Trophoblast cell (in vitro differentiated cells and primary cell): ENCODE data around the gene VWA5B1.

Experiments
- DNase-seq, 2 donors: peaks; one replicate each; pipeline ENCODE4 v3.0.0-alpha.2; 2016
- H2AFZ ChIP-seq: 2 replicates; pipeline ENCODE4 v1.6.1; 2013; ENCODE audit warnings: low read length, moderate library complexity, mild to moderate bottlenecking; ENCODE audit not compliant: insufficient read depth, poor library complexity
- H2AK5ac ChIP-seq: 2 replicates; pipeline ENCODE4 v1.6.1; 2013; ENCODE audit warnings: mild to moderate bottlenecking, low read length
- H2BK120ac ChIP-seq: 2 replicates; pipeline ENCODE4 v1.6.1; 2013; ENCODE audit warnings: low read length, mild to moderate bottlenecking, moderate library complexity; ENCODE audit not compliant: insufficient read depth, poor library complexity
- H2BK12ac ChIP-seq: 2 replicates; pipeline ENCODE4 v1.6.1; 2013; ENCODE audit warnings: mild to moderate bottlenecking, low read length, moderate library complexity
- H2BK5ac ChIP-seq: 2 replicates; pipeline ENCODE4 v1.6.1; 2013; ENCODE audit warnings: low read length, low read depth, moderate library complexity, mild to moderate bottlenecking; ENCODE audit not compliant: poor library complexity
- H3K14ac ChIP-seq: 2 replicates; pipeline ENCODE4 v1.6.1; 2013; ENCODE audit warnings: mild to moderate bottlenecking, low read length
- H3K18ac ChIP-seq: 2 replicates; pipeline ENCODE4 v1.6.1; 2013; ENCODE audit warnings: mild to moderate bottlenecking, low read length
- H3K23ac ChIP-seq: 2 replicates; pipeline ENCODE4 v1.6.1; 2013; ENCODE audit warnings: low read length
- H3K27ac ChIP-seq: 2 replicates; pipeline ENCODE4 v1.5.1; 2013; ENCODE audit warnings: low read depth, mild to moderate bottlenecking, inconsistent platforms, low read length, moderate library complexity
- H3K27me3 ChIP-seq: 2 replicates; pipeline ENCODE4 v1.6.1; 2013; ENCODE audit warnings: inconsistent platforms, mild to moderate bottlenecking, low read length, moderate library complexity; ENCODE audit not compliant: insufficient read depth
- H3K36me3 ChIP-seq, 2 experiments: 1 replicate in 1 of 2; 2 replicates in 1 of 2; pipeline ENCODE4 v1.6.1; 2013; ENCODE audit warnings: low read length in 2 of 2, mild to moderate bottlenecking in 2 of 2, moderate library complexity in 1 of 2; ENCODE audit not compliant: insufficient read depth in 2 of 2, control insufficient read depth in 1 of 2
- H3K4ac ChIP-seq: 2 replicates; pipeline ENCODE4 v1.6.1; 2013; ENCODE audit warnings: low read depth, mild to moderate bottlenecking, low read length, moderate library complexity
- H3K4me1 ChIP-seq, 2 experiments: 1 replicate in 1 of 2; 2 replicates in 1 of 2; pipeline ENCODE4 v1.6.1; 2013; ENCODE audit warnings: low read length in 2 of 2, mild to moderate bottlenecking in 2 of 2, moderate library complexity in 1 of 2; ENCODE audit not compliant: insufficient read depth in 2 of 2, control insufficient read depth in 1 of 2
- H3K4me2 ChIP-seq: 2 replicates; pipeline ENCODE4 v1.6.1; 2013; ENCODE audit warnings: inconsistent platforms, mild to moderate bottlenecking, low read length, moderate library complexity
- H3K4me3 ChIP-seq: 2 replicates; pipeline ENCODE4 v1.5.1; 2013; ENCODE audit warnings: mild to moderate bottlenecking, low read depth, low read length, inconsistent platforms
- H3K79me1 ChIP-seq: one replicate; pipeline ENCODE4 v1.6.1; 2013; ENCODE audit warnings: low read length
- H3K79me2 ChIP-seq: 2 replicates; pipeline ENCODE4 v1.6.1; 2013; ENCODE audit warnings: low read length, mild to moderate bottlenecking; ENCODE audit not compliant: control insufficient read depth, insufficient read depth, poor library complexity
- H3K9ac ChIP-seq: 2 replicates; pipeline ENCODE4 v1.6.1; 2013; ENCODE audit warnings: mild to moderate bottlenecking, low read length
- H3K9me3 ChIP-seq: 2 replicates; pipeline ENCODE4 v1.6.1; 2013; ENCODE audit warnings: low read depth, mild to moderate bottlenecking, control low read depth, inconsistent platforms, low read length; ENCODE audit not compliant: insufficient read depth
- H4K12ac ChIP-seq: 2 replicates; pipeline ENCODE4 v1.6.1; 2013; ENCODE audit warnings: low read depth, mild to moderate bottlenecking, low read length, moderate library complexity
- H4K8ac ChIP-seq: 2 replicates; pipeline ENCODE4 v1.6.1; 2013; ENCODE audit warnings: low read depth, mild to moderate bottlenecking, low read length, moderate library complexity
- H4K91ac ChIP-seq: one replicate; pipeline ENCODE4 v1.6.1; 2013; ENCODE audit warnings: low read depth, mild to moderate bottlenecking, low read length, moderate library complexity
- WGBS: extraction: QIAGEN DNeasy Blood & Tissue Kit; methylation state at CpG from one replicate; pipeline ENCODE4 v1.1.7; 2013; ENCODE audit warnings: missing lambda C conversion rate; ENCODE audit not compliant: insufficient read length, insufficient coverage; ENCODE audit errors: extremely low coverage; 5-methylcytosine and 5-hydroxymethylcytosine counted together

Gene VWA5B1

GRCh38 chr1:20361805-20362381 lies 71.2 kb downstream of the VWA5B1 start:
- no peaks in the 10 kb centered on the region for H3K36me3 ChIP-seq
- no peak overlapping the region for H3K23ac ChIP-seq
- no CpG with 5 or more reads among the region's 8 CpGs for whole genome bisulfite sequencing
- H3K79me2 ChIP-seq: no peaks in the 10 kb centered on the region
- H3K14ac ChIP-seq: no peak overlapping the region
- no peak overlapping the region for H4K12ac ChIP-seq
- no peak overlapping the region for H3K27ac ChIP-seq
- H3K4ac ChIP-seq: no peak overlapping the region
- no peaks in the 10 kb centered on the region for H3K9me3 ChIP-seq
- H2BK12ac ChIP-seq: no peak overlapping the region
- H4K91ac ChIP-seq: no peak overlapping the region
- H3K4me1 ChIP-seq: peaks cover 4 to 7% of the 10 kb centered on the region in 2 experiments
- no peak overlapping the region for H2AFZ ChIP-seq
- no peak overlapping the region for H2BK5ac ChIP-seq
- no peaks in the 10 kb centered on the region for H3K79me1 ChIP-seq
- H3K4me3 ChIP-seq: no peak overlapping the region
- peak; percentile 51 to 64 for DNase-seq
- H3K27me3 ChIP-seq: peaks cover 23% of the 10 kb centered on the region
- H4K8ac ChIP-seq: no peak overlapping the region
- H3K4me2 ChIP-seq: no peak overlapping the region
- H3K18ac ChIP-seq: no peak overlapping the region
- H2BK120ac ChIP-seq: no peak overlapping the region
- H3K9ac ChIP-seq: no peak overlapping the region
- H2AK5ac ChIP-seq: no peak overlapping the region

GRCh38 chr1:20362856-20363255 lies 72.2 kb downstream of the VWA5B1 start:
- Histone ChIP-seq H3K79me2 (no peaks in the 10 kb centered on the region), H3K14ac (no peak overlapping the region), H2BK12ac (no peak overlapping the region), H3K27ac (no peak overlapping the region), H2AFZ (no peak overlapping the region), H3K23ac (no peak overlapping the region), H3K9me3 (no peaks in the 10 kb centered on the region), H2BK120ac (no peak overlapping the region), H4K12ac (no peak overlapping the region), H3K79me1 (no peaks in the 10 kb centered on the region), H4K91ac (no peak overlapping the region), H2AK5ac (no peak overlapping the region), H3K4me3 (no peak overlapping the region), H3K4ac (no peak overlapping the region), H3K4me1 (peaks cover 4 to 7% of the 10 kb centered on the region in 2 experiments), H3K27me3 (peaks cover 32% of the 10 kb centered on the region), H3K4me2 (no peak overlapping the region), H3K18ac (no peak overlapping the region), H3K9ac (no peak overlapping the region), H3K36me3 (no peaks in the 10 kb centered on the region), H2BK5ac (no peak overlapping the region), H4K8ac (no peak overlapping the region)
- WGBS: no CpG with 5 or more reads among the region's 2 CpGs
- DNase-seq: no peak

DNA sequence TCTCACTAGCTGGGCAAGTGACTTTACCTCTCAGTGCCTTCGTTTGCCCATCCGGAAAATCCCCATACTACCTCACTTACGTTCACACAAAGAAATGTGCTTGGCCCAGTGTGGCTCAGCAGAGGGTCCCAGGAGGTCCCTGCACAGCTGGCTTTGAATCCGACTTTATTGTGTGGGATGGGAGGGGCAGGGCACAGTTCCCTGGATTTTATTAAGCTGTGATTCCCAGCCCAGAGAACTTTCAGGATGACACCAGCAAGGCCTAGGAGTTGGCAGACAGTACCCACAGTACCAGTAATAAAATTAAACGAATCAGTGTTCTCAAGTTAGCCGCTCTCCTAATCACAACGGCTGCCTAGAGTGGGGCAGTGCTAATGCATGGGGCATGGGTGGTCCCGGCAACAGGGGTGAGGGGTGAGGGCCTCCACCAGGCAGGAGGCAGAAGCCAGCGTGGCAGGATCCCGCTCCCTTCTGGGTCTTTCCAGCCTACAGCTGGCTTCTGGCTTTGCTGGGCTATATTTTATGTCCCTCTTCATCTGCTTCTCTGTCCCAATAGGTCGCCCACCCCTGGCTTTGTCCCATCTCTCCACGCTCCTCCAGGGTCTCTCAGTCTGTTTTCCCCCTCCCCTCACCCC lies 74.9 kb downstream of the VWA5B1 start:
- Histone ChIP-seq H3K14ac (no peak overlapping the region), H3K36me3 (no peaks in the 10 kb centered on the region), H4K91ac (no peak overlapping the region), H3K23ac (no peak overlapping the region), H2BK5ac (no peak overlapping the region), H2AFZ (no peak overlapping the region), H3K27ac (no peak overlapping the region), H2BK12ac (no peak overlapping the region), H3K9me3 (peaks cover 1% of the 10 kb centered on the region), H3K79me2 (no peaks in the 10 kb centered on the region), H4K12ac (no peak overlapping the region), H3K9ac (no peak overlapping the region), H3K4ac (no peak overlapping the region), H3K4me1 (peaks cover 4 to 7% of the 10 kb centered on the region in 2 experiments), H3K27me3 (peaks cover 32% of the 10 kb centered on the region), H3K4me2 (no peak overlapping the region), H3K18ac (no peak overlapping the region), H2AK5ac (no peak overlapping the region), H2BK120ac (no peak overlapping the region), H3K4me3 (no peak overlapping the region), H4K8ac (no peak overlapping the region), H3K79me1 (no peaks in the 10 kb centered on the region)
- WGBS: no CpG with 5 or more reads among the region's 12 CpGs
- no peak for DNase-seq

DNA sequence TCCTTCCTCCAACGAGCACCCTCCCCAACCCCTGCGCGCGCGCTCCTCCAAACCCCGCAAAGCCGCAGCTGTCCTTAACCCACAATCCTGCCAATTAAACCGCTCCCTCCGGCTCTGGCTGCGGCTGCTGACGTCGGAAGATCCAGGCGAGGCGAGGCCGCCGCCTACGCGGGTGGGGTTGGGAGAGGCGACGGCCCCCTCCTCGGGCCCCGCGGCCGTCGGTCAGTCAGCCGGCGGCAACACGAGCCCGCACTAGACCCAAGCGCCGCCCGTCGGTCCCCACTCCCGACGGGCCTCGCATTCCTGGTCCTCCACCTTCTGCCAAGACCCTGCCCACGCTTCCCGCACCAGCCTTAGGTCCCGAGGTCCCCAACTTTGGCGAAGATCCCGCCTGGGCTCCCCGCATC lies 75.4 kb downstream of the VWA5B1 start:
- no peak overlapping the region for H4K8ac ChIP-seq
- H2BK120ac ChIP-seq: no peak overlapping the region
- no peak overlapping the region for H3K4ac ChIP-seq
- peaks cover 4 to 7% of the 10 kb centered on the region in 2 experiments for H3K4me1 ChIP-seq
- no peak overlapping the region for H2BK12ac ChIP-seq
- H3K18ac ChIP-seq: no peak overlapping the region
- no peak overlapping the region for H3K9ac ChIP-seq
- no peak overlapping the region for H4K91ac ChIP-seq
- no peak overlapping the region for H3K14ac ChIP-seq
- H3K9me3 ChIP-seq: peaks cover 1% of the 10 kb centered on the region
- peaks cover 32% of the 10 kb centered on the region for H3K27me3 ChIP-seq
- H4K12ac ChIP-seq: no peak overlapping the region
- no peaks in the 10 kb centered on the region for H3K36me3 ChIP-seq
- H3K27ac ChIP-seq: no peak overlapping the region
- H2AFZ ChIP-seq: no peak overlapping the region
- H2AK5ac ChIP-seq: no peak overlapping the region
- H3K79me2 ChIP-seq: no peaks in the 10 kb centered on the region
- WGBS: no CpG with 5 or more reads among the region's 42 CpGs
- H3K4me3 ChIP-seq: no peak overlapping the region
- no peaks in the 10 kb centered on the region for H3K79me1 ChIP-seq
- peak overlapping the region; percentile 53 for H3K4me2 ChIP-seq
- no peak overlapping the region for H2BK5ac ChIP-seq
- H3K23ac ChIP-seq: no peak overlapping the region
- DNase-seq: no peak
